WERI-Rb-1 (cell line): ENCODE results near the gene MFSD12.

Source experiments
- DNase-seq: peaks from one replicate; pipeline ENCODE4 v3.0.0-alpha.2; 2020
- H3K27ac ChIP-seq: fragments of 250-450 bp; sonication (Bioruptor Pico); 2 replicates; pipeline ENCODE4 v1.5.1; 2020; ENCODE audit warnings: mild to moderate bottlenecking, moderate library complexity
- H3K27me3 ChIP-seq: fragments of 250-450 bp; sonication (Bioruptor Pico); 2 replicates; pipeline ENCODE4 v1.5.1; 2021; ENCODE audit warnings: mild to moderate bottlenecking, low read depth, moderate library complexity; ENCODE audit not compliant: insufficient read depth, severe bottlenecking
- H3K36me3 ChIP-seq: fragments of 250-450 bp; sonication (Bioruptor Pico); 2 replicates; pipeline ENCODE4 v1.5.1; 2020; ENCODE audit warnings: mild to moderate bottlenecking, moderate library complexity
- H3K4me3 ChIP-seq: 2 replicates; pipeline ENCODE4 v1.5.1; 2011; ENCODE audit warnings: low read depth, mild to moderate bottlenecking, control low read depth, low read length
- H3K9me3 ChIP-seq: fragments of 250-450 bp; sonication (Bioruptor Pico); 2 replicates; pipeline ENCODE4 v1.5.1; 2021; ENCODE audit warnings: mild to moderate bottlenecking, moderate library complexity; ENCODE audit not compliant: severe bottlenecking
- CTCF ChIP-seq: IDR thresholded peaks from 2 replicates; pipeline ENCODE4 v1.5.1; 2011; ENCODE audit warnings: low read depth, mild to moderate bottlenecking, control low read depth, inconsistent platforms, low read length

MFSD12 gene

GRCh38 chr19:3548606-3549005, 8.8 kb downstream of the MFSD12 start:
- no peaks in the 10 kb centered on the region for H3K9me3 ChIP-seq
- H3K27ac ChIP-seq: no peak overlapping the region
- H3K36me3 ChIP-seq: peaks cover 41% of the 10 kb centered on the region
- no peaks in the 10 kb centered on the region for H3K27me3 ChIP-seq
- no peak for DNase-seq
- no peak overlapping the region for H3K4me3 ChIP-seq
- no peak for TF ChIP-seq CTCF

- peaks cover 41% of the 10 kb centered on the region for H3K36me3 ChIP-seq
- TF ChIP-seq CTCF: no peak
- H3K4me3 ChIP-seq: no peak overlapping the region
- H3K27ac ChIP-seq: no peak overlapping the region
- H3K9me3 ChIP-seq: no peaks in the 10 kb centered on the region
- H3K27me3 ChIP-seq: no peaks in the 10 kb centered on the region
- no peak for DNase-seq
These were observed 9.6 kb downstream of the MFSD12 start for GRCh38 chr19:3547767-3548282.

DNA sequence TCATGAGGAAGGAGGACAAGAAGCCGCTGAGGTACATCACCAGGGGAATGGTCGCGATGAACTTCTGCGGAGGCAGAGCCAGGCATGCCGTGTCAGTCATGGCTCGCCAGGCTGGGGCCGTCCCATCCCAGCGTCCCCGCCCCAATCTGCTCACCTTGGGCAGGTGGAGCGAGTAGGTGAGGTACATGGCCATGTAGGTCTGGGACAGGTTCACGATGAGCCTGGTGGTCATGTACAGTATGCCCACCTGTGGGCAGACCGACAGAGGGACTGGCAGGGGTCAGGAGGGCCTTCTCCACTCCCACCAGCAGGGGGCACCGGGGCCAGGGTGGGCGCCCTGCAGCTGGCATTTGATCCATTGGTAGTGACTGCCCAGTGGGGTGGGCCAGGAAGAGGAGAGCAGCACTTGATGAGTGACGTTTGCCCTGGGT, 10.1 kb downstream of the MFSD12 start:
- no peak for DNase-seq

GRCh38 chr19:3546119-3546518, 11.3 kb downstream of the MFSD12 start:
- H3K27ac ChIP-seq: no peak overlapping the region
- DNase-seq: no peak

More for the DNA sequence above, 10.1 kb downstream of the MFSD12 start:
- H3K27ac ChIP-seq: no peak overlapping the region
- H3K36me3 ChIP-seq: peaks cover 41% of the 10 kb centered on the region
- TF ChIP-seq CTCF: peak; percentile 70
- H3K27me3 ChIP-seq: no peaks in the 10 kb centered on the region
- no peak overlapping the region for H3K4me3 ChIP-seq
- no peaks in the 10 kb centered on the region for H3K9me3 ChIP-seq

GRCh38 chr19:3545669-3546034, 11.7 kb downstream of the MFSD12 start:
- Histone ChIP-seq H3K4me3 (no peak overlapping the region), H3K9me3 (no peaks in the 10 kb centered on the region), H3K27me3 (no peaks in the 10 kb centered on the region), H3K27ac (no peak overlapping the region), H3K36me3 (peaks cover 38% of the 10 kb centered on the region)
- DNase-seq: no peak
- TF ChIP-seq CTCF: no peak

More at GRCh38 chr19:3546119-3546518, 11.3 kb downstream of the MFSD12 start:
- TF ChIP-seq CTCF: no peak
- H3K36me3 ChIP-seq: peaks cover 41% of the 10 kb centered on the region
- no peak overlapping the region for H3K4me3 ChIP-seq
- H3K9me3 ChIP-seq: no peaks in the 10 kb centered on the region
- H3K27me3 ChIP-seq: no peaks in the 10 kb centered on the region
